ENCODE results near the gene LRRC75A. TPM values are rescaled to one million over a fixed set of nuclear protein-coding genes. Genes with fewer than 3 reads are reported as not detected.

The LRRC75A gene
- total and polyA plus RNA-seq, 2 experiments from 2014 or later: 5.3 to 26.2 TPM

DNA sequence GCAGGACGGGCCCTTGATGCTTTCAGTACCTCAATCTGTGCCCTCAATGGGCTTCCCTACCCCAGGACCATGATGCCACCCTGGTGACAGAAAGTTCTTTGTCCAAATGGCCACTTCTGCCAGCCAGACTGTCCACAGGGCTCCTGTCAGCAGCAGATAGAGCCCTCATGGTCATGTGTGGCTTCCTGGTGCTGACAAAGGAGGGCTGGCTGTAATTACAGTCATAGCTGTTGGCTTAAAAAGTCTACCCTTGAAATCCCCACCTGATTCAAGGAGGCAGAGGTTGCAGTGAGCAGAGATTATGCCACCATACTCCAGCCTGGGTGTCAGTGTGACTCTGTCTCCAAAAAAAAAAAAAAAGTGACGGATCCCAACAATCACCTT lies 73.3 kb downstream of the LRRC75A start:
- H3K9me2 ChIP-seq (ENCODE audit: insufficient read depth): peaks cover 3% of the 10 kb centered on the region; the same call in 1 of the 2 replicates
- no peaks in the 10 kb centered on the region for H3K36me3 ChIP-seq (ENCODE audit: insufficient read depth)
- H3K79me2 ChIP-seq (replicated peaks; ENCODE audit: insufficient read depth): no peaks in the 10 kb centered on the region
- Mint-ChIP-seq H3K4me3 (no peak overlapping the region), H3K36me3 (ENCODE audit: low read depth) (no peaks in the 10 kb centered on the region), H3K9me3 (no peaks in the 10 kb centered on the region), H3K27me3 (ENCODE audit: insufficient read depth, low read depth, poor library complexity) (peaks cover 11% of the 10 kb centered on the region), H3K4me1 (peaks cover 22% of the 10 kb centered on the region; the same call in 2 of the 3 replicates), H3K27ac (no peak overlapping the region)
- no peaks in the 10 kb centered on the region for H4K20me1 ChIP-seq (replicated peaks; ENCODE audit: insufficient read depth)
- no peaks in the 10 kb centered on the region for H3K27me3 ChIP-seq (ENCODE audit: insufficient read depth)
- no peaks in the 10 kb centered on the region for H3F3A ChIP-seq (replicated peaks; ENCODE audit: low read depth)
- no peak overlapping the region for H3K27ac ChIP-seq (ENCODE audit: low read depth)
- H3K4me1 ChIP-seq (ENCODE audit: insufficient read depth): peaks cover 5% of the 10 kb centered on the region; the same call in 1 of the 2 replicates
- no peak overlapping the region for H3K4me2 ChIP-seq
- H3K4me3 ChIP-seq: no peak overlapping the region
- ATAC-seq (no peak), DNase-seq (ENCODE audit: low spot score) (no peak)
- TF ChIP-seq, protein P1, sequence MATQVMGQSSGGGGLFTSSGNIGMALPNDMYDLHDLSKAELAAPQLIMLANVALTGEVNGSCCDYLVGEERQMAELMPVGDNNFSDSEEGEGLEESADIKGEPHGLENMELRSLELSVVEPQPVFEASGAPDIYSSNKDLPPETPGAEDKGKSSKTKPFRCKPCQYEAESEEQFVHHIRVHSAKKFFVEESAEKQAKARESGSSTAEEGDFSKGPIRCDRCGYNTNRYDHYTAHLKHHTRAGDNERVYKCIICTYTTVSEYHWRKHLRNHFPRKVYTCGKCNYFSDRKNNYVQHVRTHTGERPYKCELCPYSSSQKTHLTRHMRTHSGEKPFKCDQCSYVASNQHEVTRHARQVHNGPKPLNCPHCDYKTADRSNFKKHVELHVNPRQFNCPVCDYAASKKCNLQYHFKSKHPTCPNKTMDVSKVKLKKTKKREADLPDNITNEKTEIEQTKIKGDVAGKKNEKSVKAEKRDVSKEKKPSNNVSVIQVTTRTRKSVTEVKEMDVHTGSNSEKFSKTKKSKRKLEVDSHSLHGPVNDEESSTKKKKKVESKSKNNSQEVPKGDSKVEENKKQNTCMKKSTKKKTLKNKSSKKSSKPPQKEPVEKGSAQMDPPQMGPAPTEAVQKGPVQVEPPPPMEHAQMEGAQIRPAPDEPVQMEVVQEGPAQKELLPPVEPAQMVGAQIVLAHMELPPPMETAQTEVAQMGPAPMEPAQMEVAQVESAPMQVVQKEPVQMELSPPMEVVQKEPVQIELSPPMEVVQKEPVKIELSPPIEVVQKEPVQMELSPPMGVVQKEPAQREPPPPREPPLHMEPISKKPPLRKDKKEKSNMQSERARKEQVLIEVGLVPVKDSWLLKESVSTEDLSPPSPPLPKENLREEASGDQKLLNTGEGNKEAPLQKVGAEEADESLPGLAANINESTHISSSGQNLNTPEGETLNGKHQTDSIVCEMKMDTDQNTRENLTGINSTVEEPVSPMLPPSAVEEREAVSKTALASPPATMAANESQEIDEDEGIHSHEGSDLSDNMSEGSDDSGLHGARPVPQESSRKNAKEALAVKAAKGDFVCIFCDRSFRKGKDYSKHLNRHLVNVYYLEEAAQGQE (IDR thresholded peaks at IDR 0.05; ENCODE audit: unreplicated experiment): no peak
- no peak for TF ChIP-seq JUNB (IDR thresholded peaks at IDR 0.05; ENCODE audit: unreplicated experiment)
- no peak for TF ChIP-seq EZH2 (IDR thresholded peaks at IDR 0.05; ENCODE audit: low read depth, unreplicated experiment)
- no peak for TF ChIP-seq NANOG (IDR thresholded peaks at IDR 0.05; ENCODE audit: borderline replicate concordance)
- no peak for TF ChIP-seq STAT1 (IDR thresholded peaks at IDR 0.05; ENCODE audit: unreplicated experiment)
- TF ChIP-seq CREB1 (CRISPR knock-in tag; IDR thresholded peaks at IDR 0.05; ENCODE audit: low read depth): no peak
- TF ChIP-seq POLR2AphosphoS5 (IDR thresholded peaks at IDR 0.05; ENCODE audit: low read depth): no peak
- TF ChIP-seq, protein P2, sequence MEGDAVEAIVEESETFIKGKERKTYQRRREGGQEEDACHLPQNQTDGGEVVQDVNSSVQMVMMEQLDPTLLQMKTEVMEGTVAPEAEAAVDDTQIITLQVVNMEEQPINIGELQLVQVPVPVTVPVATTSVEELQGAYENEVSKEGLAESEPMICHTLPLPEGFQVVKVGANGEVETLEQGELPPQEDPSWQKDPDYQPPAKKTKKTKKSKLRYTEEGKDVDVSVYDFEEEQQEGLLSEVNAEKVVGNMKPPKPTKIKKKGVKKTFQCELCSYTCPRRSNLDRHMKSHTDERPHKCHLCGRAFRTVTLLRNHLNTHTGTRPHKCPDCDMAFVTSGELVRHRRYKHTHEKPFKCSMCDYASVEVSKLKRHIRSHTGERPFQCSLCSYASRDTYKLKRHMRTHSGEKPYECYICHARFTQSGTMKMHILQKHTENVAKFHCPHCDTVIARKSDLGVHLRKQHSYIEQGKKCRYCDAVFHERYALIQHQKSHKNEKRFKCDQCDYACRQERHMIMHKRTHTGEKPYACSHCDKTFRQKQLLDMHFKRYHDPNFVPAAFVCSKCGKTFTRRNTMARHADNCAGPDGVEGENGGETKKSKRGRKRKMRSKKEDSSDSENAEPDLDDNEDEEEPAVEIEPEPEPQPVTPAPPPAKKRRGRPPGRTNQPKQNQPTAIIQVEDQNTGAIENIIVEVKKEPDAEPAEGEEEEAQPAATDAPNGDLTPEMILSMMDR (conservative IDR thresholded peaks at IDR 0.05; ENCODE audit: low read depth in 2 of 2): no peak
- TF ChIP-seq, protein P3, sequence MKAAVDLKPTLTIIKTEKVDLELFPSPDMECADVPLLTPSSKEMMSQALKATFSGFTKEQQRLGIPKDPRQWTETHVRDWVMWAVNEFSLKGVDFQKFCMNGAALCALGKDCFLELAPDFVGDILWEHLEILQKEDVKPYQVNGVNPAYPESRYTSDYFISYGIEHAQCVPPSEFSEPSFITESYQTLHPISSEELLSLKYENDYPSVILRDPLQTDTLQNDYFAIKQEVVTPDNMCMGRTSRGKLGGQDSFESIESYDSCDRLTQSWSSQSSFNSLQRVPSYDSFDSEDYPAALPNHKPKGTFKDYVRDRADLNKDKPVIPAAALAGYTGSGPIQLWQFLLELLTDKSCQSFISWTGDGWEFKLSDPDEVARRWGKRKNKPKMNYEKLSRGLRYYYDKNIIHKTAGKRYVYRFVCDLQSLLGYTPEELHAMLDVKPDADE (IDR thresholded peaks at IDR 0.05): no peak
- TF ChIP-seq EZH2phosphoT487 (IDR thresholded peaks at IDR 0.05; ENCODE audit: unreplicated experiment): no peak
- TF ChIP-seq ZNF462 (CRISPR knock-in tag; IDR thresholded peaks at IDR 0.05): no peak
- no peak for TF ChIP-seq ZNF114 (CRISPR knock-in tag; IDR thresholded peaks at IDR 0.05)
- no peak for TF ChIP-seq ZNF331 (CRISPR knock-in tag; IDR thresholded peaks at IDR 0.05; ENCODE audit: low read depth)
- H2AFZ ChIP-seq: no peak overlapping the region
